Measurements from ENCODE around the gene MRPL18. TPM values are rescaled to one million over a fixed set of nuclear protein-coding genes. Genes with fewer than 3 reads are reported as not detected.

The MRPL18 gene
- polyA plus RNA-seq, 1 donor from 2014 or later = 105 TPM

- H3K27ac ChIP-seq (ENCODE audit: low read length) = no peak overlapping the region
- no peaks in the 10 kb centered on the region for H3K79me2 ChIP-seq (replicated peaks; ENCODE audit: insufficient read depth, low read length)
- H3K9me2 ChIP-seq (ENCODE audit: insufficient read depth, low read length) = no peaks in the 10 kb centered on the region
- H3F3A ChIP-seq (ENCODE audit: insufficient read depth, low read length, poor library complexity, severe bottlenecking) = no peaks in the 10 kb centered on the region
- no peaks in the 10 kb centered on the region for H3K27me3 ChIP-seq (ENCODE audit: insufficient read depth, low read depth, low read length)
- H3K36me3 ChIP-seq (ENCODE audit: insufficient read depth, low read length) = no peaks in the 10 kb centered on the region
- no peak overlapping the region for H3K4me3 ChIP-seq (ENCODE audit: low read length)
- no peak overlapping the region for H2AFZ ChIP-seq (ENCODE audit: low read depth, low read length)
- TF ChIP-seq CTCF (IDR thresholded peaks at IDR 0.05; ENCODE audit: poor library complexity, severe bottlenecking) (no peak), TAF1 (IDR thresholded peaks at IDR 0.05; ENCODE audit: low read depth) (no peak), SMC3 (conservative IDR thresholded peaks at IDR 0.05; ENCODE audit: poor library complexity) (no peak), EZH2 (IDR thresholded peaks at IDR 0.05; ENCODE audit: borderline replicate concordance, insufficient read depth, low read length, poor library complexity, severe bottlenecking) (no peak), POLR2AphosphoS5 (IDR thresholded peaks at IDR 0.05) (no peak), REST (IDR thresholded peaks at IDR 0.05; ENCODE audit: borderline replicate concordance) (no peak), EP300 (conservative IDR thresholded peaks at IDR 0.05; ENCODE audit: poor library complexity, severe bottlenecking) (no peak), RAD21 (conservative IDR thresholded peaks at IDR 0.05) (no peak)
- H3K4me2 ChIP-seq (ENCODE audit: low read length) = no peak overlapping the region
- H3K9me3 ChIP-seq (ENCODE audit: low read length) = no peaks in the 10 kb centered on the region
- H3K9ac ChIP-seq (ENCODE audit: low read length) = no peak overlapping the region
- no peaks in the 10 kb centered on the region for H4K20me1 ChIP-seq (ENCODE audit: insufficient read depth)
Observed at GRCh38 chr6:159828074-159828473, 37.8 kb downstream of the MRPL18 start.

GRCh38 chr6:159829526-159829925, 39.3 kb downstream of the MRPL18 start:
- no peak overlapping the region for H2AFZ ChIP-seq (ENCODE audit: low read depth, low read length)

More at GRCh38 chr6:159829526-159829925, 39.3 kb downstream of the MRPL18 start:
- Histone ChIP-seq H3K9ac (ENCODE audit: low read length) (no peak overlapping the region), H3K4me3 (ENCODE audit: low read length) (no peak overlapping the region), H3F3A (ENCODE audit: insufficient read depth, low read length, poor library complexity, severe bottlenecking) (no peaks in the 10 kb centered on the region), H4K20me1 (ENCODE audit: insufficient read depth) (no peaks in the 10 kb centered on the region), H3K27me3 (ENCODE audit: insufficient read depth, low read depth, low read length) (no peaks in the 10 kb centered on the region), H3K27ac (ENCODE audit: low read length) (no peak overlapping the region), H3K9me3 (ENCODE audit: low read length) (no peaks in the 10 kb centered on the region), H3K79me2 (replicated peaks; ENCODE audit: insufficient read depth, low read length) (no peaks in the 10 kb centered on the region), H3K4me2 (ENCODE audit: low read length) (no peak overlapping the region), H3K36me3 (ENCODE audit: insufficient read depth, low read length) (no peaks in the 10 kb centered on the region), H3K9me2 (ENCODE audit: insufficient read depth, low read length) (no peaks in the 10 kb centered on the region)
- TF ChIP-seq EP300 (conservative IDR thresholded peaks at IDR 0.05; ENCODE audit: poor library complexity, severe bottlenecking) (no peak), SMC3 (conservative IDR thresholded peaks at IDR 0.05; ENCODE audit: poor library complexity) (no peak), POLR2AphosphoS5 (IDR thresholded peaks at IDR 0.05) (no peak), REST (IDR thresholded peaks at IDR 0.05; ENCODE audit: borderline replicate concordance) (no peak), TAF1 (IDR thresholded peaks at IDR 0.05; ENCODE audit: low read depth) (no peak), MXI1 (conservative IDR thresholded peaks at IDR 0.05; ENCODE audit: poor library complexity, severe bottlenecking) (no peak), RAD21 (conservative IDR thresholded peaks at IDR 0.05) (no peak), EZH2 (IDR thresholded peaks at IDR 0.05; ENCODE audit: borderline replicate concordance, insufficient read depth, low read length, poor library complexity, severe bottlenecking) (no peak), CTCF (IDR thresholded peaks at IDR 0.05; ENCODE audit: poor library complexity, severe bottlenecking) (no peak)
